ENCODE results near the gene MROH9. TPM values are rescaled to one million over a fixed set of nuclear protein-coding genes. Genes with fewer than 3 reads are reported as not detected.
"Not testable (repeated sequence)": the region's sequence is repeated elsewhere in the genome, so short reads cannot be mapped to it uniquely, and the experiment has no call there.

Gene MROH9
- total RNA-seq, 1 donor from 2014 or later: not detected

- Mint-ChIP-seq H3K36me3 (ENCODE audit: low read depth) (no peaks in the 10 kb centered on the region), H3K27ac (no peak overlapping the region), H3K27me3 (peaks cover 9% of the 10 kb centered on the region), H3K4me3 (no peak overlapping the region), H3K9me3 (no peaks in the 10 kb centered on the region), H3K4me1 (no peaks in the 10 kb centered on the region)
- no peak for DNase-seq
- TF ChIP-seq CTCF (IDR thresholded peaks at IDR 0.05): no peak
- POLR2A ChIA-PET: no interaction called here
- intact Hi-C loops (cut with micrococcal nuclease): no loop called here
- CTCF ChIA-PET: no interaction called here
- no peak for ATAC-seq (ENCODE audit: low read depth)
These were observed 41.6 kb upstream of the MROH9 start for GRCh38 chr1:170893655-170894297.

- H3K36me3 Mint-ChIP-seq (ENCODE audit: low read depth): no peaks in the 10 kb centered on the region
- no peak for TF ChIP-seq CTCF (IDR thresholded peaks at IDR 0.05)
- ChIA-PET POLR2A (no interaction called here), CTCF (interaction anchor here (1.6 kb wide), 1 partner anchor 24 kb away, joined by 6 read pairs; no protein-coding TSS in a partner anchor)
- no peaks in the 10 kb centered on the region for H3K4me1 Mint-ChIP-seq
- ATAC-seq (ENCODE audit: low read depth): no peak
- H3K27me3 Mint-ChIP-seq: no peaks in the 10 kb centered on the region
- intact Hi-C loops (cut with micrococcal nuclease): no loop called here
- DNase-seq: no peak
- H3K27ac Mint-ChIP-seq: no peak overlapping the region
- peaks cover 3% of the 10 kb centered on the region for H3K9me3 Mint-ChIP-seq
- H3K4me3 Mint-ChIP-seq: no peak overlapping the region
These were observed 31.4 kb upstream of the MROH9 start for GRCh38 chr1:170903961-170904360.

- ATAC-seq (ENCODE audit: low read depth) (no peak), DNase-seq (no peak)
- TF ChIP-seq CTCF (IDR thresholded peaks at IDR 0.05): no peak
- no peak overlapping the region for H3K27ac Mint-ChIP-seq
- no peaks in the 10 kb centered on the region for H3K4me1 Mint-ChIP-seq
- H3K36me3 Mint-ChIP-seq (ENCODE audit: low read depth): no peaks in the 10 kb centered on the region
- no peaks in the 10 kb centered on the region for H3K27me3 Mint-ChIP-seq
- POLR2A ChIA-PET: no interaction called here
- CTCF ChIA-PET: no interaction called here
- intact Hi-C loops (cut with micrococcal nuclease): no loop called here
- H3K4me3 Mint-ChIP-seq: no peak overlapping the region
- no peaks in the 10 kb centered on the region for H3K9me3 Mint-ChIP-seq
These were observed 26.4 kb upstream of the MROH9 start for GRCh38 chr1:170908942-170909341.

- H3K4me1 Mint-ChIP-seq: no peaks in the 10 kb centered on the region
- intact Hi-C loops (cut with micrococcal nuclease): no loop called here
- ATAC-seq (ENCODE audit: low read depth) (no peak), DNase-seq (no peak)
- TF ChIP-seq CTCF (IDR thresholded peaks at IDR 0.05): no peak
- no peaks in the 10 kb centered on the region for H3K36me3 Mint-ChIP-seq (ENCODE audit: low read depth)
- H3K27ac Mint-ChIP-seq: no peak overlapping the region
- H3K27me3 Mint-ChIP-seq: peaks cover 3% of the 10 kb centered on the region
- ChIA-PET POLR2A (no interaction called here), CTCF (no interaction called here)
- no peak overlapping the region for H3K4me3 Mint-ChIP-seq
- H3K9me3 Mint-ChIP-seq: no peaks in the 10 kb centered on the region
These were observed 25.1 kb upstream of the MROH9 start for GRCh38 chr1:170910273-170910672.

GRCh38 chr1:170917373-170917772 lies 18.0 kb upstream of the MROH9 start:
- CTCF ChIA-PET: no interaction called here
- H3K27me3 Mint-ChIP-seq: peaks cover 3% of the 10 kb centered on the region
- peaks cover 17% of the 10 kb centered on the region for H3K9me3 Mint-ChIP-seq
- TF ChIP-seq CTCF (IDR thresholded peaks at IDR 0.05): no peak
- DNase-seq (no peak), ATAC-seq (ENCODE audit: low read depth) (no peak)
- no peak overlapping the region for H3K27ac Mint-ChIP-seq
- H3K4me3 Mint-ChIP-seq: no peak overlapping the region
- no peaks in the 10 kb centered on the region for H3K36me3 Mint-ChIP-seq (ENCODE audit: low read depth)
- POLR2A ChIA-PET: no interaction called here
- H3K4me1 Mint-ChIP-seq: no peaks in the 10 kb centered on the region
- intact Hi-C loops (cut with micrococcal nuclease): no loop called here

GRCh38 chr1:170924656-170925055 lies 10.7 kb upstream of the MROH9 start:
- peaks cover 15% of the 10 kb centered on the region for H3K9me3 Mint-ChIP-seq
- DNase-seq; H3K4me3 Mint-ChIP-seq; POLR2A ChIA-PET; intact Hi-C loops (cut with micrococcal nuclease); H3K4me1 Mint-ChIP-seq; CTCF ChIA-PET; H3K27me3 Mint-ChIP-seq; H3K27ac Mint-ChIP-seq; H3K36me3 Mint-ChIP-seq (ENCODE audit: low read depth); ATAC-seq (ENCODE audit: low read depth): not testable (repeated sequence)
